WTC11 (cell line): ENCODE results near the gene SLC22A15. TPM values are rescaled to one million over a fixed set of nuclear protein-coding genes. Genes with fewer than 3 reads are reported as not detected.

ENCODE experiments used
- ATAC-seq: fragments of 200-7000 bp; cut with Tn5 transposase; 2 replicates; pipeline ENCODE4 v1.10.0; 2021; ENCODE audit warnings: mild to moderate bottlenecking, moderate library complexity
- CTCF ChIA-PET: fragments of 300-600 bp; sonication (Branson Sonifier 250); formaldehyde crosslinking; loops from one replicate; lab custom pipeline; 2021; ENCODE audit warnings: antibody characterized with exemption; lab: Charles Lee
- POLR2A ChIA-PET: fragments of 350-600 bp; sonication (Branson Sonifier 250); formaldehyde crosslinking; loops from one replicate; lab custom pipeline; 2021; ENCODE audit warnings: antibody characterized with exemption; lab: Charles Lee
- DNase-seq: peaks from one replicate; pipeline ENCODE4 v3.0.0; 2021; ENCODE audit warnings: low spot score
- H3K27ac Mint-ChIP-seq: 2 replicates; pipeline ENCODE4 v1.8.0; 2021; ENCODE audit warnings: mixed read lengths
- H3K27me3 Mint-ChIP-seq: 2 replicates; pipeline ENCODE4 v1.8.0; 2021; ENCODE audit warnings: low read depth, mild to moderate bottlenecking, moderate library complexity, mixed read lengths
- H3K36me3 Mint-ChIP-seq: 2 replicates; pipeline ENCODE4 v1.8.0; 2021; ENCODE audit warnings: mixed read lengths
- H3K4me1 Mint-ChIP-seq: 2 replicates; pipeline ENCODE4 v1.8.0; 2022; ENCODE audit warnings: mixed read lengths
- H3K4me3 Mint-ChIP-seq: 2 replicates; pipeline ENCODE4 v1.8.0; 2021; ENCODE audit warnings: mild to moderate bottlenecking, moderate library complexity, mixed read lengths
- H3K9me3 Mint-ChIP-seq: 2 replicates; pipeline ENCODE4 v1.8.0; 2021; ENCODE audit warnings: mixed read lengths
- ARID4B ChIP-seq: sonication (generic); formaldehyde crosslinking; IDR thresholded peaks from 2 replicates; pipeline ENCODE4 v1.8.0; 2023; ENCODE audit warnings: missing genetic modification reagents, mild to moderate bottlenecking, borderline replicate concordance
- HMGA2 ChIP-seq: fragments of 250-450 bp; sonication (Bioruptor Pico); IDR thresholded peaks from 2 replicates; pipeline ENCODE4 v1.4.0; 2021; ENCODE audit warnings: mild to moderate bottlenecking, moderate library complexity
- JUN ChIP-seq: sonication (generic); formaldehyde crosslinking; IDR thresholded peaks from 2 replicates; pipeline ENCODE4 v1.8.0; 2023; ENCODE audit warnings: mild to moderate bottlenecking, missing genetic modification reagents
- KAT7 ChIP-seq: sonication (generic); formaldehyde crosslinking; IDR thresholded peaks from 2 replicates; pipeline ENCODE4 v1.8.1; 2023; ENCODE audit warnings: missing genetic modification reagents, mild to moderate bottlenecking, borderline replicate concordance
- NFYB ChIP-seq: sonication (generic); formaldehyde crosslinking; conservative IDR thresholded peaks from 2 replicates; pipeline ENCODE4 v1.8.0; 2022; ENCODE audit warnings: low read depth, missing genetic modification reagents
- NR1H2 ChIP-seq: sonication (generic); formaldehyde crosslinking; IDR thresholded peaks from 2 replicates; pipeline ENCODE4 v1.9.0; 2021; ENCODE audit warnings: mild to moderate bottlenecking, moderate library complexity, missing genetic modification reagents
- RELA ChIP-seq: sonication (generic); formaldehyde crosslinking; IDR thresholded peaks from 2 replicates; pipeline ENCODE4 v1.8.1; 2022; ENCODE audit warnings: missing genetic modification reagents, mild to moderate bottlenecking, borderline replicate concordance
- TEAD4 ChIP-seq: sonication (generic); formaldehyde crosslinking; IDR thresholded peaks from 2 replicates; pipeline ENCODE4 v1.8.0; 2022; ENCODE audit warnings: mild to moderate bottlenecking, missing genetic modification reagents
- total RNA-seq: library from RNA; stranded (reverse); gene quantifications from 3 replicates; pipeline ENCODE4 v1.2.3, GENCODE V29; 2021
- TF ChIP-seq, protein P1 (sequence below): sonication (generic); formaldehyde crosslinking; IDR thresholded peaks from 2 replicates; pipeline ENCODE4 v1.8.1; 2023; ENCODE audit warnings: mild to moderate bottlenecking, missing genetic modification reagents, borderline replicate concordance
- TF ChIP-seq, protein P2 (sequence below): sonication (generic); formaldehyde crosslinking; IDR thresholded peaks from 2 replicates; pipeline ENCODE4 v1.8.1; 2023; ENCODE audit warnings: mild to moderate bottlenecking, missing genetic modification reagents
- TF ChIP-seq, protein P3 (sequence below): sonication (generic); formaldehyde crosslinking; IDR thresholded peaks from 2 replicates; pipeline ENCODE4 v1.8.0; 2023; ENCODE audit warnings: missing genetic modification reagents
- TF ChIP-seq, protein P4 (sequence below): sonication (generic); formaldehyde crosslinking; IDR thresholded peaks from 2 replicates; pipeline ENCODE4 v1.8.0; 2022; ENCODE audit warnings: missing genetic modification reagents
- TF ChIP-seq, protein P5 (sequence below): sonication (generic); formaldehyde crosslinking; IDR thresholded peaks from 2 replicates; pipeline ENCODE4 v1.8.1; 2023; ENCODE audit warnings: mild to moderate bottlenecking, missing genetic modification reagents, moderate library complexity
- TF ChIP-seq, protein P6 (sequence below): fragments of 250-450 bp; sonication (Bioruptor Pico); IDR thresholded peaks from 2 replicates; pipeline ENCODE4 v1.9.0; 2021; ENCODE audit warnings: moderate library complexity, mild to moderate bottlenecking, inconsistent platforms, borderline replicate concordance

SLC22A15 gene
- total RNA-seq, 1 experiment from 2014 or later, result 4.5 TPM

- ChIA-PET POLR2A (no interaction called here), CTCF (interaction anchor here (1.0 to 1.2 kb wide), 3 partner anchors 18 to 332 kb away, joined by 3 to 4 read pairs (median 4); no protein-coding TSS in a partner anchor)
- DNase-seq (no peak), ATAC-seq (no peak)
- Mint-ChIP-seq H3K27ac (no peak overlapping the region), H3K9me3 (peaks cover 3% of the 10 kb centered on the region; the same call in 1 of the 2 replicates), H3K27me3 (no peaks in the 10 kb centered on the region), H3K4me1 (no peaks in the 10 kb centered on the region), H3K4me3 (no peak overlapping the region), H3K36me3 (peaks cover 3% of the 10 kb centered on the region)
- TF ChIP-seq, protein P1, sequence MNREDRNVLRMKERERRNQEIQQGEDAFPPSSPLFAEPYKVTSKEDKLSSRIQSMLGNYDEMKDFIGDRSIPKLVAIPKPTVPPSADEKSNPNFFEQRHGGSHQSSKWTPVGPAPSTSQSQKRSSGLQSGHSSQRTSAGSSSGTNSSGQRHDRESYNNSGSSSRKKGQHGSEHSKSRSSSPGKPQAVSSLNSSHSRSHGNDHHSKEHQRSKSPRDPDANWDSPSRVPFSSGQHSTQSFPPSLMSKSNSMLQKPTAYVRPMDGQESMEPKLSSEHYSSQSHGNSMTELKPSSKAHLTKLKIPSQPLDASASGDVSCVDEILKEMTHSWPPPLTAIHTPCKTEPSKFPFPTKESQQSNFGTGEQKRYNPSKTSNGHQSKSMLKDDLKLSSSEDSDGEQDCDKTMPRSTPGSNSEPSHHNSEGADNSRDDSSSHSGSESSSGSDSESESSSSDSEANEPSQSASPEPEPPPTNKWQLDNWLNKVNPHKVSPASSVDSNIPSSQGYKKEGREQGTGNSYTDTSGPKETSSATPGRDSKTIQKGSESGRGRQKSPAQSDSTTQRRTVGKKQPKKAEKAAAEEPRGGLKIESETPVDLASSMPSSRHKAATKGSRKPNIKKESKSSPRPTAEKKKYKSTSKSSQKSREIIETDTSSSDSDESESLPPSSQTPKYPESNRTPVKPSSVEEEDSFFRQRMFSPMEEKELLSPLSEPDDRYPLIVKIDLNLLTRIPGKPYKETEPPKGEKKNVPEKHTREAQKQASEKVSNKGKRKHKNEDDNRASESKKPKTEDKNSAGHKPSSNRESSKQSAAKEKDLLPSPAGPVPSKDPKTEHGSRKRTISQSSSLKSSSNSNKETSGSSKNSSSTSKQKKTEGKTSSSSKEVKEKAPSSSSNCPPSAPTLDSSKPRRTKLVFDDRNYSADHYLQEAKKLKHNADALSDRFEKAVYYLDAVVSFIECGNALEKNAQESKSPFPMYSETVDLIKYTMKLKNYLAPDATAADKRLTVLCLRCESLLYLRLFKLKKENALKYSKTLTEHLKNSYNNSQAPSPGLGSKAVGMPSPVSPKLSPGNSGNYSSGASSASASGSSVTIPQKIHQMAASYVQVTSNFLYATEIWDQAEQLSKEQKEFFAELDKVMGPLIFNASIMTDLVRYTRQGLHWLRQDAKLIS, result no peak
- TF ChIP-seq, protein P2, sequence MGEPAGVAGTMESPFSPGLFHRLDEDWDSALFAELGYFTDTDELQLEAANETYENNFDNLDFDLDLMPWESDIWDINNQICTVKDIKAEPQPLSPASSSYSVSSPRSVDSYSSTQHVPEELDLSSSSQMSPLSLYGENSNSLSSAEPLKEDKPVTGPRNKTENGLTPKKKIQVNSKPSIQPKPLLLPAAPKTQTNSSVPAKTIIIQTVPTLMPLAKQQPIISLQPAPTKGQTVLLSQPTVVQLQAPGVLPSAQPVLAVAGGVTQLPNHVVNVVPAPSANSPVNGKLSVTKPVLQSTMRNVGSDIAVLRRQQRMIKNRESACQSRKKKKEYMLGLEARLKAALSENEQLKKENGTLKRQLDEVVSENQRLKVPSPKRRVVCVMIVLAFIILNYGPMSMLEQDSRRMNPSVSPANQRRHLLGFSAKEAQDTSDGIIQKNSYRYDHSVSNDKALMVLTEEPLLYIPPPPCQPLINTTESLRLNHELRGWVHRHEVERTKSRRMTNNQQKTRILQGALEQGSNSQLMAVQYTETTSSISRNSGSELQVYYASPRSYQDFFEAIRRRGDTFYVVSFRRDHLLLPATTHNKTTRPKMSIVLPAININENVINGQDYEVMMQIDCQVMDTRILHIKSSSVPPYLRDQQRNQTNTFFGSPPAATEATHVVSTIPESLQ (CRISPR knock-in tag), result no peak
- TF ChIP-seq KAT7 (CRISPR knock-in tag) (no peak), RELA (CRISPR knock-in tag) (no peak), JUN (CRISPR knock-in tag) (no peak), NFYB (CRISPR knock-in tag) (no peak), HMGA2 (CRISPR knock-in tag) (no peak), TEAD4 (CRISPR knock-in tag) (no peak), ARID4B (CRISPR knock-in tag) (no peak), NR1H2 (CRISPR knock-in tag) (no peak)
- TF ChIP-seq, protein P3, sequence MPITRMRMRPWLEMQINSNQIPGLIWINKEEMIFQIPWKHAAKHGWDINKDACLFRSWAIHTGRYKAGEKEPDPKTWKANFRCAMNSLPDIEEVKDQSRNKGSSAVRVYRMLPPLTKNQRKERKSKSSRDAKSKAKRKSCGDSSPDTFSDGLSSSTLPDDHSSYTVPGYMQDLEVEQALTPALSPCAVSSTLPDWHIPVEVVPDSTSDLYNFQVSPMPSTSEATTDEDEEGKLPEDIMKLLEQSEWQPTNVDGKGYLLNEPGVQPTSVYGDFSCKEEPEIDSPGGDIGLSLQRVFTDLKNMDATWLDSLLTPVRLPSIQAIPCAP (CRISPR knock-in tag), result no peak
- TF ChIP-seq, protein P4, sequence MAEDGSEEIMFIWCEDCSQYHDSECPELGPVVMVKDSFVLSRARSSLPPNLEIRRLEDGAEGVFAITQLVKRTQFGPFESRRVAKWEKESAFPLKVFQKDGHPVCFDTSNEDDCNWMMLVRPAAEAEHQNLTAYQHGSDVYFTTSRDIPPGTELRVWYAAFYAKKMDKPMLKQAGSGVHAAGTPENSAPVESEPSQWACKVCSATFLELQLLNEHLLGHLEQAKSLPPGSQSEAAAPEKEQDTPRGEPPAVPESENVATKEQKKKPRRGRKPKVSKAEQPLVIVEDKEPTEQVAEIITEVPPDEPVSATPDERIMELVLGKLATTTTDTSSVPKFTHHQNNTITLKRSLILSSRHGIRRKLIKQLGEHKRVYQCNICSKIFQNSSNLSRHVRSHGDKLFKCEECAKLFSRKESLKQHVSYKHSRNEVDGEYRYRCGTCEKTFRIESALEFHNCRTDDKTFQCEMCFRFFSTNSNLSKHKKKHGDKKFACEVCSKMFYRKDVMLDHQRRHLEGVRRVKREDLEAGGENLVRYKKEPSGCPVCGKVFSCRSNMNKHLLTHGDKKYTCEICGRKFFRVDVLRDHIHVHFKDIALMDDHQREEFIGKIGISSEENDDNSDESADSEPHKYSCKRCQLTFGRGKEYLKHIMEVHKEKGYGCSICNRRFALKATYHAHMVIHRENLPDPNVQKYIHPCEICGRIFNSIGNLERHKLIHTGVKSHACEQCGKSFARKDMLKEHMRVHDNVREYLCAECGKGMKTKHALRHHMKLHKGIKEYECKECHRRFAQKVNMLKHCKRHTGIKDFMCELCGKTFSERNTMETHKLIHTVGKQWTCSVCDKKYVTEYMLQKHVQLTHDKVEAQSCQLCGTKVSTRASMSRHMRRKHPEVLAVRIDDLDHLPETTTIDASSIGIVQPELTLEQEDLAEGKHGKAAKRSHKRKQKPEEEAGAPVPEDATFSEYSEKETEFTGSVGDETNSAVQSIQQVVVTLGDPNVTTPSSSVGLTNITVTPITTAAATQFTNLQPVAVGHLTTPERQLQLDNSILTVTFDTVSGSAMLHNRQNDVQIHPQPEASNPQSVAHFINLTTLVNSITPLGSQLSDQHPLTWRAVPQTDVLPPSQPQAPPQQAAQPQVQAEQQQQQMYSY (CRISPR knock-in tag), result no peak
- TF ChIP-seq, protein P5, sequence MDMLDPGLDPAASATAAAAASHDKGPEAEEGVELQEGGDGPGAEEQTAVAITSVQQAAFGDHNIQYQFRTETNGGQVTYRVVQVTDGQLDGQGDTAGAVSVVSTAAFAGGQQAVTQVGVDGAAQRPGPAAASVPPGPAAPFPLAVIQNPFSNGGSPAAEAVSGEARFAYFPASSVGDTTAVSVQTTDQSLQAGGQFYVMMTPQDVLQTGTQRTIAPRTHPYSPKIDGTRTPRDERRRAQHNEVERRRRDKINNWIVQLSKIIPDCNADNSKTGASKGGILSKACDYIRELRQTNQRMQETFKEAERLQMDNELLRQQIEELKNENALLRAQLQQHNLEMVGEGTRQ (CRISPR knock-in tag), result no peak
- TF ChIP-seq, protein P6, sequence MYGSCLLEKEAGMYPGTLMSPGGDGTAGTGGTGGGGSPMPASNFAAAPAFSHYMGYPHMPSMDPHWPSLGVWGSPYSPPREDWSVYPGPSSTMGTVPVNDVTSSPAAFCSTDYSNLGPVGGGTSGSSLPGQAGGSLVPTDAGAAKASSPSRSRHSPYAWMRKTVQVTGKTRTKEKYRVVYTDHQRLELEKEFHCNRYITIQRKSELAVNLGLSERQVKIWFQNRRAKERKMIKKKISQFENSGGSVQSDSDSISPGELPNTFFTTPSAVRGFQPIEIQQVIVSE (CRISPR knock-in tag), result no peak
These were observed 62.4 kb downstream of the SLC22A15 start for GRCh38 chr1:116038679-116039078.
